ENCODE data around the gene SHROOM3. TPM values are rescaled to one million over a fixed set of nuclear protein-coding genes. Genes with fewer than 3 reads are reported as not detected.

SHROOM3 gene
- total and polyA plus RNA-seq, 7 donors, result 5.1 to 71.0 (median 28.2) TPM

GRCh38 chr4:76683144-76683543, 248.1 kb downstream of the SHROOM3 start:
- Histone ChIP-seq H3K27ac (no peak overlapping the region), H3K27me3 (no peaks in the 10 kb centered on the region), H3K4me3 (no peak overlapping the region), H3K36me3 (no peaks in the 10 kb centered on the region), H3K9me3 (no peaks in the 10 kb centered on the region), H3K4me1 (peaks cover 0 to 5% (median 0%) of the 10 kb centered on the region in 4 donors)
- intact Hi-C loops (cut with DNase I), result loop anchor here (10.0 kb wide), 1 partner anchor 58 kb away; no protein-coding TSS in a partner anchor
- DNase-seq, result no peak
- WGBS, 2 donors, result 17 to 70% methylated on average over 3 of the region's 3 CpGs
- TF ChIP-seq EP300 (IDR thresholded peaks at IDR 0.05), result no peak
- TF ChIP-seq POLR2A (IDR thresholded peaks at IDR 0.05), result no peak
- no peak for TF ChIP-seq CTCF (IDR thresholded peaks at IDR 0.05)
- no peak for TF ChIP-seq POLR2AphosphoS5 (IDR thresholded peaks at IDR 0.05)

GRCh38 chr4:76687746-76688448, 252.9 kb downstream of the SHROOM3 start:
- no peaks in the 10 kb centered on the region for H3K36me3 ChIP-seq
- no peaks in the 10 kb centered on the region for H3K27me3 ChIP-seq
- DNase-seq, result no peak
- WGBS, 2 donors, result 53 to 64% methylated on average over 5 of the region's 5 CpGs
- no peaks in the 10 kb centered on the region for H3K9me3 ChIP-seq
- H3K4me3 ChIP-seq, result no peak overlapping the region
- intact Hi-C loops (cut with DNase I), result loop anchor here (10.0 kb wide), 1 partner anchor 63 kb away; no protein-coding TSS in a partner anchor
- H3K27ac ChIP-seq, result peak overlapping the region in 3 of 4 donors; percentile 81 to 89 (median 84)
- no peak for TF ChIP-seq POLR2A (IDR thresholded peaks at IDR 0.05)
- no peak for TF ChIP-seq EP300 (IDR thresholded peaks at IDR 0.05)
- TF ChIP-seq POLR2AphosphoS5 (IDR thresholded peaks at IDR 0.05), result no peak
- no peak for TF ChIP-seq CTCF (IDR thresholded peaks at IDR 0.05)
- H3K4me1 ChIP-seq, result peaks cover 0 to 38% (median 23%) of the 10 kb centered on the region in 4 donors

- peaks cover 0 to 38% (median 23%) of the 10 kb centered on the region in 4 donors for H3K4me1 ChIP-seq
- H3K27ac ChIP-seq, result peak overlapping the region; percentile 80 to 89 (median 82)
- TF ChIP-seq POLR2A (IDR thresholded peaks at IDR 0.05), result no peak
- TF ChIP-seq EP300 (IDR thresholded peaks at IDR 0.05), result no peak
- no peak for TF ChIP-seq CTCF (IDR thresholded peaks at IDR 0.05)
- TF ChIP-seq POLR2AphosphoS5 (IDR thresholded peaks at IDR 0.05), result no peak
- no peaks in the 10 kb centered on the region for H3K36me3 ChIP-seq
- H3K9me3 ChIP-seq, result no peaks in the 10 kb centered on the region
- no peaks in the 10 kb centered on the region for H3K27me3 ChIP-seq
- 6 to 30% methylated on average over 13 of the region's 13 CpGs for WGBS, 2 donors
- DNase-seq, result no peak
- intact Hi-C loops (cut with DNase I), result loop anchor here (10.0 kb wide), 1 partner anchor 64 kb away; no protein-coding TSS in a partner anchor
- peak overlapping the region; percentile 16 to 74 (median 64) for H3K4me3 ChIP-seq
Observed at GRCh38 chr4:76688619-76689144, 253.7 kb downstream of the SHROOM3 start.

GRCh38 chr4:76689145-76689817, 254.3 kb downstream of the SHROOM3 start:
- Histone ChIP-seq H3K9me3 (no peaks in the 10 kb centered on the region), H3K27me3 (no peaks in the 10 kb centered on the region), H3K4me3 (peak overlapping the region; percentile 55 to 74 (median 64)), H3K27ac (peak overlapping the region; percentile 80 to 89 (median 82)), H3K36me3 (no peaks in the 10 kb centered on the region), H3K4me1 (peaks cover 0 to 38% (median 23%) of the 10 kb centered on the region in 4 donors)
- intact Hi-C loops (cut with DNase I), result loop anchor here (10.0 kb wide), 1 partner anchor 64 kb away; no protein-coding TSS in a partner anchor
- TF ChIP-seq POLR2AphosphoS5 (IDR thresholded peaks at IDR 0.05) (no peak), EP300 (IDR thresholded peaks at IDR 0.05) (no peak), POLR2A (IDR thresholded peaks at IDR 0.05) (no peak), CTCF (IDR thresholded peaks at IDR 0.05) (no peak)
- no peak for DNase-seq
- WGBS, 2 donors, result 1% methylated on average over 87 of the region's 87 CpGs
